ENCODE measurements around the gene CACNA1E. TPM values are rescaled to one million over a fixed set of nuclear protein-coding genes. Genes with fewer than 3 reads are reported as not detected.

CACNA1E gene
- total RNA-seq, 1 donor = not detected

DNA sequence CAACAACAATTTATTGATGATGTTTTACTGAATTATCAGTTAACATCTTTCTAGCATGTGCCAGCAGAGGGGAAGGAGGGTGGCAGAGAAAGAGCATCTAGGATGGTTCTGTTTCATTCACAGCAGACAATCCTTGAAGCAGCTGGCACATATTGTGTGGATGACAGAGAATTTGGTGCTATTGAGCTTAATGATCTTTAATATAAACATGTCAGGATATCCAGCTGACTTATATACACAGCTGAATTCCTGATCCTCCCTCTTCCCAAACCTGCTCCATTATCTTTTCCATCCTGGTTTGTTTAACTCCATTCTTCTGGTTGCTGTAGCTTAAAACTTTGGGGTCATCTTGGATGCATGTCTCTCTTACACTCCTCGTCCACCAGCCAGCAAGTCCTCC, 218.6 kb downstream of the CACNA1E start:
- TF ChIP-seq, protein P1, sequence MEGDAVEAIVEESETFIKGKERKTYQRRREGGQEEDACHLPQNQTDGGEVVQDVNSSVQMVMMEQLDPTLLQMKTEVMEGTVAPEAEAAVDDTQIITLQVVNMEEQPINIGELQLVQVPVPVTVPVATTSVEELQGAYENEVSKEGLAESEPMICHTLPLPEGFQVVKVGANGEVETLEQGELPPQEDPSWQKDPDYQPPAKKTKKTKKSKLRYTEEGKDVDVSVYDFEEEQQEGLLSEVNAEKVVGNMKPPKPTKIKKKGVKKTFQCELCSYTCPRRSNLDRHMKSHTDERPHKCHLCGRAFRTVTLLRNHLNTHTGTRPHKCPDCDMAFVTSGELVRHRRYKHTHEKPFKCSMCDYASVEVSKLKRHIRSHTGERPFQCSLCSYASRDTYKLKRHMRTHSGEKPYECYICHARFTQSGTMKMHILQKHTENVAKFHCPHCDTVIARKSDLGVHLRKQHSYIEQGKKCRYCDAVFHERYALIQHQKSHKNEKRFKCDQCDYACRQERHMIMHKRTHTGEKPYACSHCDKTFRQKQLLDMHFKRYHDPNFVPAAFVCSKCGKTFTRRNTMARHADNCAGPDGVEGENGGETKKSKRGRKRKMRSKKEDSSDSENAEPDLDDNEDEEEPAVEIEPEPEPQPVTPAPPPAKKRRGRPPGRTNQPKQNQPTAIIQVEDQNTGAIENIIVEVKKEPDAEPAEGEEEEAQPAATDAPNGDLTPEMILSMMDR (IDR thresholded peaks at IDR 0.05; ENCODE audit: insufficient read depth, low read length) = no peak
- no peak overlapping the region for H3K4me3 ChIP-seq (ENCODE audit: low read depth, low read length)
- no peak for DNase-seq (ENCODE audit: low read depth)

DNA sequence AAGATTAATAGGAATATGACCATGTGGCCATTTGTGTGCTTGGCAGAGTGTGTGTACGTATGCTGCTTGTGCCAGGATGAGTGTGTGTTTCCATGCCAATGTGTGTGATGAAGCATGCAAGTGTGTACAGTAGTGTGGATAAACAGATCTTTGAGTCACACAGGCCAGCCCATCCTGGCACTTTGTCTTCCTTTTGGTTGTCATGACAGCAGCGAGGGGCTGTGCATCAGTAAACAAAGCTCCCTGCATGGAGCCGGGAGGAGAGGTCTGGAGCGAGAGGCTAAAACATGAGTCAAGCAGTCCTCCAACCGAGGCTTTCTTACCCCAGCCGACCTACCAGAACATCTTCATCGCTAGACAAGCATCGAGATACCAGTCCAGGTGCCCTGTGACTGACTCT, 221.2 kb downstream of the CACNA1E start:
- no peak for DNase-seq (ENCODE audit: low read depth)
- H3K4me3 ChIP-seq (ENCODE audit: low read depth, low read length) = no peak overlapping the region
- TF ChIP-seq, protein P1 (IDR thresholded peaks at IDR 0.05; ENCODE audit: insufficient read depth, low read length) = no peak

DNA sequence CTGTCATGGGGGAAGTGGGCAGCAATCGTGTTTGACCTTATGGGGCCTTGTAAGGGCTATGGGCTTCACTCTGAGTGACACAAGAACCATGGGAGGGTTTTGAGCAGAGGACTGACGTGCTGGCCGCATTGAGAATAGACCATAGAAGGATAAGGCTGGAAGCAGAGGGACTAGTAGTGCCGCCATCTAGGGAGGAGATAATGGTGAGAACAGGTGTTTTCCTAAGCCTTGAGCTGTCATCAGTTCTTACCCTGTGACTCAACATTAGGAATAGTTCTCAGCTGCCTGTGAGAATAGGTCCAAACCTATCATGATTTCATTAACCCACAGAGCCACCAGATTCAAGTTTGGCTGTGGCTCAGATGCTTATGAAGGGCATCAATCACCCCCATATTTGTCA, 228.5 kb downstream of the CACNA1E start:
- no peak for DNase-seq (ENCODE audit: low read depth)
- TF ChIP-seq, protein P1 (IDR thresholded peaks at IDR 0.05; ENCODE audit: insufficient read depth, low read length) = no peak

DNA sequence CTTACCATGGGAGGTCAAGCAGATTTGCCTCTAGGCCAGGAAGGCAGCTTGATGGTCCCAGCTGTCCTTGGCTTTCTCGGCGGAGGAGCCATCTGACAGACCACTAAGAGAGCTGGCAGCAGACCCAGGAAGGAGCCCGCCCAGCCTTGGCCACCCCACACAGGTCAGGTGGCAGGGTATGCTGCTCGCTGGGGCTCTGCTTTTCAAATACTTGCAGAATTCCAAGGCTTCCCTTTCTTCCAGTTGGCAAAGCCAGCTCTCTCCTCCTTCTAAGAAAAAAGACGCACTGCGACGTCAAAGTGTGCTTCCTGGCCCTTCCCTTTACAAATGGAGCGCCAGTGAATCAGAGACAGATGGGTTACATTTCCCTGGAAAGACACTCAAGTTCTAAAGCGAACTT, 229.4 kb downstream of the CACNA1E start:
- no peak overlapping the region for H3K4me3 ChIP-seq (ENCODE audit: low read depth, low read length)
- DNase-seq (ENCODE audit: low read depth) = no peak
- TF ChIP-seq, protein P1 (IDR thresholded peaks at IDR 0.05; ENCODE audit: insufficient read depth, low read length) = no peak

More for the DNA sequence above, 228.5 kb downstream of the CACNA1E start:
- H3K4me3 ChIP-seq (ENCODE audit: low read depth, low read length) = no peak overlapping the region

DNA sequence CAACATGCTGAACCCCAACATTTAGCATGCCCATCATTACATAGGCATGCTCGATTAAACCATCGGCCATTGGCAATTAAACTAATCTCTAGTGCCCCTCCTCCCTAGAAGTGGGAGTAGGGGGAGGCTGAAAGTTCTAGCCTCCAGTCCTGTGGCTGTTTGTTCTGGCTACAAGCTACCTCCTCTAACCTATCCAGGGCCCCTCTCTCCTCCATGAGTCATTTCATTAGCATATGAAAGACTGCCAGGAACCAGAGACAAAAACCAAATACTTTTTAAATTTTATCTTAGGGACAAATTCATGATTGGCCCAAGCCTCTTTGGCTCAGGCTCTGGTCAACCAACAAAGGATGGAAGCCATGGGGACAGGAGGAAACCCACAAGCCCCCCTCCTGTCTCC, 231.1 kb downstream of the CACNA1E start:
- DNase-seq (ENCODE audit: low read depth) = no peak
- TF ChIP-seq, protein P1 (IDR thresholded peaks at IDR 0.05; ENCODE audit: insufficient read depth, low read length) = no peak
- no peak overlapping the region for H3K4me3 ChIP-seq (ENCODE audit: low read depth, low read length)

DNA sequence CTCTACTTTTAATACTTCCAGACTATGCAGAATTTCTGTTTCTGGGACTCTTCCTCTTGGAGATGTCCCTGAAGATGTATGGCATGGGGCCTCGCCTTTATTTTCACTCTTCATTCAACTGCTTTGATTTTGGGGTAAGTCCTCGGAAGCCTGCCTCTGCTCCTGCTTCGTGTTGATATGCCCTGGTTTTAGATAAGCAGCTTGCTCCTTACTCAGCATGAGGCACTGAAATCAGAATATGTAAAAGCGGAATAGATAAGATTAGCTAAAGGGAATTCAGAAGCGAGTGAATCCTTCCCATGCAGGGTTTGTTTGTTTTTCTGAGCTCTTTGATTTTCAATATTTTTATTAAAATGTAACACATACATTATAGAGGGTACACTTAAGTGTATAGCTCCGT, 234.7 kb downstream of the CACNA1E start:
- H3K4me3 ChIP-seq (ENCODE audit: low read depth, low read length) = no peak overlapping the region
- TF ChIP-seq, protein P1 (IDR thresholded peaks at IDR 0.05; ENCODE audit: insufficient read depth, low read length) = no peak
- no peak for DNase-seq (ENCODE audit: low read depth)

DNA sequence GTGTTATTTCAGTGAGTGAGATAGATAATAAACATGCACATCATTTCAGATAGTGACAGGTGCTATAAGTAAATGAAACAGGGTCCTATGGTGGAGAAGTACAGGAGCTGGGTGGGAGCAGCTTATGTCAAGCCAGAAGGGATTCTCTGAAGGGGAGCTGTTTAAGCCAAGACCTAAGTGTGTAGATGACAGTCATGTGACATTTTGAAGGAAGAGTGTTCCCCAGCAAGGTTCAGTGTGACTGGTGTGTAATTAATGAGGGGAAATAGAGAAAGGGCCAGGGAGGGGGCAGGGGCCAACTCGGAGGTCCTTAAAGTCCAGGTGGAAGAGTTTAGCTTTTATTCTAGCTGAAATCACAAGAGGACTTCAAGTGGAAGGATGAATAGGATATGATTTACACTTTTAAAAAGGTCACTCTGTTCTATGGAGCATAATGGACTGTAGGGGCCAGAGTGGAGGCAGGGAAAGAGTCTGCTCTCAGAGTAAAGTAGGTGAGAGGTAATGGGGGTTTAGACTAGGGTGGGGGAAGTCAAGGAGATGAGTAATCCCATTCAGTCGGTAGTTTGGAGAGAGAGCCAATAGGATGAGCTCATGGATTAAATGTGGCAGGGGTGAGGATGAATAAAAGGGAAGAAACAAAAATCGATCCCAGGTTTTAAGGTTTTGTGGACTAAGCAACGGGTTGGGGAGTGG, 243.1 kb downstream of the CACNA1E start:
- TF ChIP-seq, protein P1 (IDR thresholded peaks at IDR 0.05; ENCODE audit: insufficient read depth, low read length) = no peak
- no peak for DNase-seq (ENCODE audit: low read depth)

More for the DNA sequence above, 243.1 kb downstream of the CACNA1E start:
- H3K4me3 ChIP-seq (ENCODE audit: low read depth, low read length) = no peak overlapping the region

Measured in fibroblast of the aortic adventitia (primary cell).